OCI-LY7 (cell line): ENCODE results near the gene MDGA2. TPM values are rescaled to one million over a fixed set of nuclear protein-coding genes. Genes with fewer than 3 reads are reported as not detected.

Source experiments
- BruUV-seq: library from RNA; stranded (reverse); fragments of 400-500 nt; replicated peaks from 2 replicates; lab custom pipeline; 2021; lab: Mats Ljungman, UMichigan
- CTCF ChIA-PET: fragments of 300-600 bp; sonication (Branson Sonifier 250); formaldehyde crosslinking; loops from one replicate; lab custom pipeline; 2022; ENCODE audit warnings: antibody characterized with exemption; ENCODE audit not compliant: unreplicated experiment; lab: Charles Lee
- POLR2A ChIA-PET: fragments of 300-600 bp; sonication (Branson Sonifier 250); formaldehyde crosslinking; loops from one replicate; lab custom pipeline; 2022; ENCODE audit warnings: antibody characterized with exemption; lab: Charles Lee
- DNase-seq: peaks from one replicate; pipeline ENCODE4 v3.0.0-alpha.2; 2015; ENCODE audit warnings: low spot score
- H2AFZ ChIP-seq: fragments of 200-600 bp; sonication (generic), shearing (Covaris generic); 2 replicates; pipeline ENCODE4 v1.6.1; 2014; ENCODE audit warnings: mild to moderate bottlenecking, antibody characterized with exemption, low read length, moderate library complexity
- H3K27ac ChIP-seq: fragments of 200-600 bp; sonication (generic); 2 replicates; pipeline ENCODE4 v1.5.1; 2014; ENCODE audit warnings: mixed run types, low read depth, mild to moderate bottlenecking, moderate library complexity, low read length, inconsistent platforms; ENCODE audit not compliant: poor library complexity, severe bottlenecking
- H3K36me3 ChIP-seq: fragments of 200-600 bp; sonication (generic); 2 replicates; pipeline ENCODE4 v1.6.1; 2014; ENCODE audit warnings: mild to moderate bottlenecking, antibody characterized with exemption, low read length, moderate library complexity, mixed read lengths; ENCODE audit not compliant: insufficient read depth
- H3K4me1 ChIP-seq: fragments of 200-600 bp; sonication (generic); 2 replicates; pipeline ENCODE4 v1.5.1; 2014; ENCODE audit warnings: mild to moderate bottlenecking, low read length; ENCODE audit not compliant: insufficient read depth, poor library complexity, severe bottlenecking
- H3K4me2 ChIP-seq: fragments of 200-600 bp; sonication (generic); 2 replicates; pipeline ENCODE4 v1.6.1; 2014; ENCODE audit warnings: mild to moderate bottlenecking, low read length
- H3K4me3 ChIP-seq: fragments of 200-600 bp; sonication (generic); 2 replicates; pipeline ENCODE4 v1.5.1; 2014; ENCODE audit warnings: mild to moderate bottlenecking, low read depth, low read length; ENCODE audit not compliant: poor library complexity, severe bottlenecking
- H3K79me2 ChIP-seq: fragments of 200-600 bp; sonication (generic); 2 replicates; pipeline ENCODE4 v1.6.1; 2016; ENCODE audit warnings: low read depth, mild to moderate bottlenecking, low read length, moderate library complexity, mixed read lengths; ENCODE audit not compliant: insufficient read depth
- H3K9me2 ChIP-seq: fragments of 200-600 bp; sonication (generic); 2 replicates; pipeline ENCODE4 v1.6.1; 2016; ENCODE audit warnings: mild to moderate bottlenecking, low read length, mixed read lengths; ENCODE audit not compliant: insufficient read depth
- H3K9me3 ChIP-seq: fragments of 200-600 bp; sonication (generic); 2 replicates; pipeline ENCODE4 v1.6.1; 2014; ENCODE audit warnings: mild to moderate bottlenecking, mixed run types, low read length, mixed read lengths
- H4K20me1 ChIP-seq: fragments of 200-600 bp; sonication (generic); 2 replicates; pipeline ENCODE4 v1.6.1; 2014; ENCODE audit warnings: mild to moderate bottlenecking, antibody characterized with exemption, low read length, moderate library complexity, mixed read lengths; ENCODE audit not compliant: insufficient read depth
- EZH2phosphoT487 ChIP-seq: fragments of 200-600 bp; sonication (generic); IDR thresholded peaks from 2 replicates; pipeline ENCODE4 v1.6.1; 2018; ENCODE audit warnings: low read depth, borderline replicate concordance, mild to moderate bottlenecking, mixed run types, antibody characterized with exemption, low read length, moderate library complexity, mixed read lengths
- intact Hi-C: fragments of 100-400 bp; cut with micrococcal nuclease; formaldehyde crosslinking; loops from one replicate; pipeline ENCODE4 v1.10.0; 2022; ENCODE audit not compliant: unreplicated experiment
- total RNA-seq, 2 experiments: library from RNA; depleted of rRNA in 1 of 2; stranded (reverse); fragments of >200 nt in 1 of 2; shearing (Covaris generic) in 1 of 2; gene quantifications; 2 replicates each; pipeline ENCODE4 v1.2.3, GENCODE V29; 2014 to 2022
- TF ChIP-seq, protein P1 (sequence below): fragments of 200-600 bp; sonication (generic); conservative IDR thresholded peaks from 2 replicates; pipeline ENCODE4 v1.5.1; 2014; ENCODE audit warnings: mild to moderate bottlenecking, antibody characterized with exemption, low read length, moderate library complexity, mixed read lengths

Gene MDGA2
- total RNA-seq, 2 experiments from 2014 or later: not detected

DNA sequence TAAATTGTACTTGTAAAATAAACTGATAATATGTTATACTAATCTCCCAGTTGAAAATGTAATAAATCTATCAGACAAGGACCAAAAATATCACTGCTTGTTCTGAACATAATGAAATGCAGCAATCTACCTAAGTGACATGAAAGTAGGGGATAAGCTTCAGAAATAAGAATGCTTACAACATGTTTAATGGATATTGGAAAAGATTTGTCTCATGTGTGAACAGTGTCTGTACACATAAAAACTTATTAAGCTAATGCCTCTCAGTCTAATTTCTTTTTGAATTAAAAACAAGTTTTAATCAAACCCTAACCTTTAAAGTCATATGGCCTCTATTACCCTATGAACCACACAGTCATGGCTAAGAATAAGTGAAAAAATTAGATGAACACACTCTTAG is 465.3 kb downstream of the MDGA2 start:
- intact Hi-C loops: no loop called here
- Histone ChIP-seq H3K4me2 (no peak overlapping the region), H3K27ac (no peak overlapping the region), H3K9me2 (no peaks in the 10 kb centered on the region), H2AFZ (no peak overlapping the region), H3K79me2 (no peaks in the 10 kb centered on the region), H4K20me1 (no peaks in the 10 kb centered on the region), H3K36me3 (no peaks in the 10 kb centered on the region), H3K4me3 (no peak overlapping the region), H3K4me1 (no peaks in the 10 kb centered on the region), H3K9me3 (no peaks in the 10 kb centered on the region)
- TF ChIP-seq, protein P1, sequence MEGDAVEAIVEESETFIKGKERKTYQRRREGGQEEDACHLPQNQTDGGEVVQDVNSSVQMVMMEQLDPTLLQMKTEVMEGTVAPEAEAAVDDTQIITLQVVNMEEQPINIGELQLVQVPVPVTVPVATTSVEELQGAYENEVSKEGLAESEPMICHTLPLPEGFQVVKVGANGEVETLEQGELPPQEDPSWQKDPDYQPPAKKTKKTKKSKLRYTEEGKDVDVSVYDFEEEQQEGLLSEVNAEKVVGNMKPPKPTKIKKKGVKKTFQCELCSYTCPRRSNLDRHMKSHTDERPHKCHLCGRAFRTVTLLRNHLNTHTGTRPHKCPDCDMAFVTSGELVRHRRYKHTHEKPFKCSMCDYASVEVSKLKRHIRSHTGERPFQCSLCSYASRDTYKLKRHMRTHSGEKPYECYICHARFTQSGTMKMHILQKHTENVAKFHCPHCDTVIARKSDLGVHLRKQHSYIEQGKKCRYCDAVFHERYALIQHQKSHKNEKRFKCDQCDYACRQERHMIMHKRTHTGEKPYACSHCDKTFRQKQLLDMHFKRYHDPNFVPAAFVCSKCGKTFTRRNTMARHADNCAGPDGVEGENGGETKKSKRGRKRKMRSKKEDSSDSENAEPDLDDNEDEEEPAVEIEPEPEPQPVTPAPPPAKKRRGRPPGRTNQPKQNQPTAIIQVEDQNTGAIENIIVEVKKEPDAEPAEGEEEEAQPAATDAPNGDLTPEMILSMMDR: no peak
- TF ChIP-seq EZH2phosphoT487: no peak
- ChIA-PET CTCF (no interaction called here), POLR2A (no interaction called here)
- DNase-seq: no peak
- no TSS peak for BruUV-seq

DNA sequence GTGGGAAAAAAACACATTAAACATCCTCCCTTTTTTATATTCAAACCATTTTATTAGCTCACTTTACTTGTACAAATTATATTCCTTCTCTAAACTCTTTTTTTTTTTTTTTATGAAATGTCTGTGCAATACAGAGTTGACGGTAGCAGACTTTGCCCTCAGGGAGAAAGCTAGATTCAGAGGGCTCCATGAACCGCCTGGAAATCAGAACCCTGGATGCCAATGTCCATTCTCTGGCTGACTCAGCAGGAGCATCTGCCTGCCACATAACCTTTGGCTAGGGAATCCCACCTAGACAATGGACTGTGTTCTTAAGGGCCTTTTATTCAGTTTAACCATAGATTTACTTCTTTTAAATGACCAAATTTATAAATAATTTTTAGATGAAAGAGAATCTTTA is 467.0 kb downstream of the MDGA2 start:
- no peaks in the 10 kb centered on the region for H3K79me2 ChIP-seq
- no peaks in the 10 kb centered on the region for H3K9me2 ChIP-seq
- intact Hi-C loops: no loop called here
- H3K36me3 ChIP-seq: no peaks in the 10 kb centered on the region
- DNase-seq: no peak
- no peaks in the 10 kb centered on the region for H4K20me1 ChIP-seq
- CTCF ChIA-PET: no interaction called here
- no peak overlapping the region for H2AFZ ChIP-seq
- no peaks in the 10 kb centered on the region for H3K9me3 ChIP-seq
- POLR2A ChIA-PET: interaction anchor here (1.5 kb wide), 1 partner anchor 10 kb away, joined by 4 read pairs; no protein-coding TSS in a partner anchor
- TF ChIP-seq EZH2phosphoT487: no peak
- TF ChIP-seq, protein P1: no peak
- H3K27ac ChIP-seq: no peak overlapping the region
- H3K4me1 ChIP-seq: no peaks in the 10 kb centered on the region
- H3K4me2 ChIP-seq: no peak overlapping the region
- no peak overlapping the region for H3K4me3 ChIP-seq
- BruUV-seq: no TSS peak

DNA sequence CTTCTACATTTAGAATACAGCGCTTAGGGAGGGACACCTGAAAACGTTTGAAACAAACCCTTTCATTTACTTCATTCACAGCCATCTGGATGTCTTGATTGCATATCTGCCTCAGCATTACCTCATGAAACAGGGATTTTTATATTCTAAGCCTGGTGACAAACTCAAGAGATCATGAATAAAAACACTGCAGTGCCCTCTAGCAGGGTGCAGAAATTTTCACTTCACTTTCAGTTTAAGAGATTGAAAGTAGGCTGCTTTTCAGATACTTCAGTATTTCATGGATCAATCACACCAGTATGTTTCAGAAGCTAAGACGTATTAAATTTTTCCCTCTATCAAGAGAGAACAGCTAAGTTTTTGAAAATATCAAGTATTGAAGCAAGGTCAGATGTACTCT is 467.8 kb downstream of the MDGA2 start:
- no TSS peak for BruUV-seq
- TF ChIP-seq, protein P1: no peak
- no peak for TF ChIP-seq EZH2phosphoT487
- ChIA-PET POLR2A (interaction anchor here (1.5 kb wide), 1 partner anchor 9 kb away, joined by 4 read pairs; no protein-coding TSS in a partner anchor), CTCF (no interaction called here)
- Histone ChIP-seq H3K36me3 (no peaks in the 10 kb centered on the region), H4K20me1 (no peaks in the 10 kb centered on the region), H3K79me2 (no peaks in the 10 kb centered on the region), H2AFZ (no peak overlapping the region), H3K27ac (no peak overlapping the region), H3K4me1 (no peaks in the 10 kb centered on the region), H3K9me3 (no peaks in the 10 kb centered on the region), H3K9me2 (no peaks in the 10 kb centered on the region), H3K4me3 (no peak overlapping the region), H3K4me2 (no peak overlapping the region)
- intact Hi-C loops: no loop called here
- DNase-seq: no peak
